ENCODE data around the gene SPC24.
"Not testable (repeated sequence)": the region's sequence is repeated elsewhere in the genome, so short reads cannot be mapped to it uniquely, and the experiment has no call there.

SPC24 gene

GRCh38 chr19:11125994-11126685 is 29.4 kb downstream of the SPC24 start:
- TF ChIP-seq, protein P1, sequence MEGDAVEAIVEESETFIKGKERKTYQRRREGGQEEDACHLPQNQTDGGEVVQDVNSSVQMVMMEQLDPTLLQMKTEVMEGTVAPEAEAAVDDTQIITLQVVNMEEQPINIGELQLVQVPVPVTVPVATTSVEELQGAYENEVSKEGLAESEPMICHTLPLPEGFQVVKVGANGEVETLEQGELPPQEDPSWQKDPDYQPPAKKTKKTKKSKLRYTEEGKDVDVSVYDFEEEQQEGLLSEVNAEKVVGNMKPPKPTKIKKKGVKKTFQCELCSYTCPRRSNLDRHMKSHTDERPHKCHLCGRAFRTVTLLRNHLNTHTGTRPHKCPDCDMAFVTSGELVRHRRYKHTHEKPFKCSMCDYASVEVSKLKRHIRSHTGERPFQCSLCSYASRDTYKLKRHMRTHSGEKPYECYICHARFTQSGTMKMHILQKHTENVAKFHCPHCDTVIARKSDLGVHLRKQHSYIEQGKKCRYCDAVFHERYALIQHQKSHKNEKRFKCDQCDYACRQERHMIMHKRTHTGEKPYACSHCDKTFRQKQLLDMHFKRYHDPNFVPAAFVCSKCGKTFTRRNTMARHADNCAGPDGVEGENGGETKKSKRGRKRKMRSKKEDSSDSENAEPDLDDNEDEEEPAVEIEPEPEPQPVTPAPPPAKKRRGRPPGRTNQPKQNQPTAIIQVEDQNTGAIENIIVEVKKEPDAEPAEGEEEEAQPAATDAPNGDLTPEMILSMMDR (IDR thresholded peaks at IDR 0.05; ENCODE audit: extremely low read depth, insufficient read depth, missing control alignments): peak; percentile 83
- in situ Hi-C loops (cut with MboI; ENCODE audit: low pct_unique_long_range_greater_than_20kb, low sequenced_read_pairs, unreplicated experiment): loop anchor here (10.0 kb wide), 1 partner anchor 91 kb away; no protein-coding TSS in a partner anchor

DNA sequence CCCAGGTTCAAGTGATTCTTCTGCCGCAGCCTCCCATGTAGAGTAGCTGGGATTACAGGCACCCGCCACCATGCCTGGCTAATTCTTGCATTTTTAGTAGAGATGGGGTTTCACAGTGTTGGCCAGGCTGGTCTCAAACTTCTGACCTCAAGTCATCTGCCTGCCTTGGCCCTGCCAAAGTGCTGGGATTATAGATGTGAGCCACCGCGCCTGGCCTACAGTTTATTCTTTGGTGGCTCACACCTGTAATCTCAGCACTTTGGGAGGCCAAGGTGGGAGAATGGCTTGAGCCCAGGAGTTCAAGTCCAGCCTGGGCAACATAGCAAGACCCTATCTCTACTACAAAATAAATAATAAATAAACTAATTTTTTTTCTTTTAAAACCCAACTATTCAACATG is 31.4 kb downstream of the SPC24 start:
- in situ Hi-C loops (cut with MboI; ENCODE audit: low pct_unique_long_range_greater_than_20kb, low sequenced_read_pairs, unreplicated experiment): loop anchor here (10.0 kb wide), 1 partner anchor 89 kb away; no protein-coding TSS in a partner anchor

More at GRCh38 chr19:11125994-11126685, 29.4 kb downstream of the SPC24 start:
- peak; percentile 71 for DNase-seq (ENCODE audit: low spot score)

GRCh38 chr19:11123114-11123513 is 32.5 kb downstream of the SPC24 start:
- TF ChIP-seq, protein P1 (IDR thresholded peaks at IDR 0.05; ENCODE audit: extremely low read depth, insufficient read depth, missing control alignments): no peak
- DNase-seq (ENCODE audit: low spot score): no peak
- in situ Hi-C loops (cut with MboI; ENCODE audit: low pct_unique_long_range_greater_than_20kb, low sequenced_read_pairs, unreplicated experiment): loop anchor here (10.0 kb wide), 1 partner anchor 88 kb away; no protein-coding TSS in a partner anchor

More for the DNA sequence above, 31.4 kb downstream of the SPC24 start:
- DNase-seq (ENCODE audit: low spot score): not testable (repeated sequence)

DNA sequence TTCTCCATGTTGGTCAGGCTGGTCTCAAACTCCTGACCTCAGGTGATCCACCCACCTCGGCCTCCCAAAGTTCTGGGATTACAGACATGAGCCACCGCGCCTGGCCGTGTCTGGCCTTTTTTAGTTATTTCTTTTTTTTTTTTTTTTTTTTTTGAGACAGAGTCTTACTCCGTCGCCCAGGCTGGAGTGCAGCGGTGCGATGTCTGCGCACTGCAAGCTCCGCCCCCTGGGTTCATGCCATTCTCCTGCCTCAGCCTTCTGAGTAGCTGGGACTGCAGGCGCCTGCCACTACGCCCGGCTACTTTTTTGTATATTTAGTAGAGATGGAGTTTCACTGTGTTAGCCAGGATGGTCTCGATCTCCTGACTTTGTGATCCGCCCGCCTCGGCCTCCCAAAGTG is 33.6 kb downstream of the SPC24 start:
- DNase-seq (ENCODE audit: low spot score): not testable (repeated sequence)
- in situ Hi-C loops (cut with MboI; ENCODE audit: low pct_unique_long_range_greater_than_20kb, low sequenced_read_pairs, unreplicated experiment): loop anchor here (10.0 kb wide), 1 partner anchor 87 kb away; no protein-coding TSS in a partner anchor

DNA sequence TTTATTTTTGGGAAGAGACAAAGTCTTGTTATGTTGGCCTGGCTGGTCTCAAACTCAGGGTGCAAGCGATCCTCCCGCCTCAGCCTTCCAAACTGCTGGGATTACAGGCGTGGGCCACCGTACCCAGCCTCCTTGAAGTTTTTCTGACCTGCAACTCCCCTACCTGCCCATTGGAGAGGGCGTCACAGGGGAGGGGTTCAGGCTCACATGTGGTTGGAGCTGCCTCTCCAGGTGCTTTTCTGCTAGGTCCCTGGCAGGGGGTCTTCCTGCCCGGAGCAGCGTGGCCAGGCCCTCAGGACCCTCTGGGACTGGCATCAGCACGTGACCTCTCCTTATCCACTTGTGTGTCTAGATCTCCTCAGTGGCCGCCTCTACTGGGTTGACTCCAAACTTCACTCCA is 39.1 kb downstream of the SPC24 start:
- in situ Hi-C loops (cut with MboI; ENCODE audit: low pct_unique_long_range_greater_than_20kb, low sequenced_read_pairs, unreplicated experiment): no loop called here
- TF ChIP-seq, protein P1 (IDR thresholded peaks at IDR 0.05; ENCODE audit: extremely low read depth, insufficient read depth, missing control alignments): no peak
- no peak for DNase-seq (ENCODE audit: low spot score)

GRCh38 chr19:11115895-11116446 is 39.6 kb downstream of the SPC24 start:
- in situ Hi-C loops (cut with MboI; ENCODE audit: low pct_unique_long_range_greater_than_20kb, low sequenced_read_pairs, unreplicated experiment): no loop called here
- TF ChIP-seq, protein P1 (IDR thresholded peaks at IDR 0.05; ENCODE audit: extremely low read depth, insufficient read depth, missing control alignments): no peak
- DNase-seq (ENCODE audit: low spot score): no peak

DNA sequence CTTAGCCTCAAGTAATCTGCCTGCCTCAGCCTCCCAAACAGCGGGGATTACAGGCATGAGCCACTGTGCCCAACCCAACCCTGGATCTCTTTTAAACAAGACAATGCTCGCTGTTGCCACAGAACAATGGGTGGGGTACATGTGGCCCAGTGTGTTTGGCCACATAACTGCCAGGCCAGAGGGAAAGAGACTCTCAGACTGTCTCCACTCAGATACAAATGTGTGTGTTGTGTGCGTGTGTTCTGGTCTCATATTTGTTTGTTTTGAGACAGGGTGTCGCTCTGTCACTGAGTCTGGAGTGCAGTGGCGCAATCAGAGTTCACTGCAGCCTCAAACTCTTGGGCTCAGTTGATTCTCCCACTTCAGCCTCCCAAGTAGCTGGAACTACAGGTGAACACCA is 40.5 kb downstream of the SPC24 start:
- no peak for DNase-seq (ENCODE audit: low spot score)
- TF ChIP-seq, protein P1 (IDR thresholded peaks at IDR 0.05; ENCODE audit: extremely low read depth, insufficient read depth, missing control alignments): no peak
- in situ Hi-C loops (cut with MboI; ENCODE audit: low pct_unique_long_range_greater_than_20kb, low sequenced_read_pairs, unreplicated experiment): no loop called here
